Mammary epithelial cell (primary cell): Measurements from ENCODE around the gene PRKCH.

Experiments
- CTCF ChIP-seq, 2 donors: IDR thresholded peaks in 1 of 2; conservative IDR thresholded peaks in 1 of 2; 2 replicates each; pipeline ENCODE4 v1.5.1; 2011 to 2012; ENCODE audit warnings: inconsistent platforms in 2 of 2, low read length in 2 of 2, mild to moderate bottlenecking in 2 of 2, control low read depth in 1 of 2, low read depth in 1 of 2; ENCODE audit not compliant: insufficient read depth in 1 of 2; ENCODE audit errors: extremely low read depth in 1 of 2
- EZH2 ChIP-seq: IDR thresholded peaks from 2 replicates; pipeline ENCODE4 v1.6.1; 2012; ENCODE audit warnings: low read length, inconsistent platforms, borderline replicate concordance

DNA sequence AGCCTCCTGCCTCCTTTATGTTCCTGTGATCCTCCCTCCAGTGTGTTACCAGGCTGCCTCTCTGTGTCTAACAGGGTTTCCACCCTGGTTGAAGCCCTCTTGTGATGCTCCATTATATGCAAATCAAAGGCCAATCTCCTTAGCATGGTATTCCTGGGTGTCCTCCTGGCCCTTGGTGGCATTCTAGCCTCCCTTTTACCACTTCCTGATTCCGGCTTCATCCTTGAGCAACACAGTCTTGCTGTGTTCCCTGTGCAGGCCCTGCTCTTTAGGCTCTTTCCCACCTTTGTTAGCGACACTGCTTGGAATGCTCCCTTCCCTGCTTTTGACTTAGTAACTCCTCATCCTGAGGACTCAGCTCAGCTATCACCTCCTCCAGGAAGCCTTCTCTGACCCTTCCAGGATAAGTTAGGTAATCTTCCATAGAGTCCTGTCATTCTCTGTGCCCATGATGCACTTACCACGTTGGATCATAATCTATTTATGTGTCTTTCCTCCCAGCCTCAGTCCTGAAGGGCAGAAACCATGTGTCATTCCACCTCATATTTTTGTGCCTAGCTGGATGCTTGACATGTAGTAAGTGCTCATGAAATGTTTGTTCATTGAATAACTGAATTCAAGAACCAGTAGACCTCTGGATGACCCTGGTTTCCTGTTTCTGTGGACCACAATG is 37.3 kb downstream of the PRKCH start:
- TF ChIP-seq CTCF (conservative IDR thresholded peaks at IDR 0.05 in 1 of 2, IDR thresholded peaks at IDR 0.05 in 1 of 2; ENCODE audit: extremely low read depth in 1 of 2, insufficient read depth in 1 of 2, low read depth in 1 of 2, low read length in 2 of 2) = no peak
- no peak for TF ChIP-seq EZH2
